Stimulated activated CD4-positive, alpha-beta T cell treated with anti-CD3 and anti-CD28 coated beads, Interleukin-4, amount 100 ng/mL, for 4 hours (primary cell): ENCODE results near the gene CKAP2L.

ENCODE experiments used
- DNase-seq, 2 experiments: peaks; one replicate each; pipeline ENCODE4 v3.0.0-alpha.2; 2020

The CKAP2L gene

GRCh38 chr2:112760149-112760548 is 4.3 kb downstream of the CKAP2L start:
- no peak for DNase-seq

GRCh38 chr2:112758711-112759110 is 5.7 kb downstream of the CKAP2L start:
- no peak for DNase-seq

DNA sequence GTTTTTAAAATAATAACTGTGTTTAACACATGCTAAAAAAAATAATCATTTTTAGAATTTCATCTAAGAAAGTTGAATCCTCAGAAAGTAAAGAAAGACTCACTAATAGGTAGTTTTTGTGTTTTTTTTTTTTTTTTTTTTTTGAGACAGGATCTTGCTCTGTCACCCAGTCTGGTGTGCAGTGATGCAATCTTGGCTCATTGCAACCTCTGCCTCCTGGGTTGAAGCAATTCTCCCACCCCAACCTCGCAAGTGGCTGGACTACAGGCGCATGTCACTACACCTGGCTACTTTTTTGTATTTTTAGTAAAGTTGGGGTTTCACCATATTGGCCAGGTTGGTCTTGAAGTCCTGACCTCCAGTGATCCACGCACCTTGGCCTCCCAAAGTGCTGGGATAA is 7.1 kb downstream of the CKAP2L start:
- no peak for DNase-seq

GRCh38 chr2:112756207-112756606 is 8.2 kb downstream of the CKAP2L start:
- DNase-seq: no peak

DNA sequence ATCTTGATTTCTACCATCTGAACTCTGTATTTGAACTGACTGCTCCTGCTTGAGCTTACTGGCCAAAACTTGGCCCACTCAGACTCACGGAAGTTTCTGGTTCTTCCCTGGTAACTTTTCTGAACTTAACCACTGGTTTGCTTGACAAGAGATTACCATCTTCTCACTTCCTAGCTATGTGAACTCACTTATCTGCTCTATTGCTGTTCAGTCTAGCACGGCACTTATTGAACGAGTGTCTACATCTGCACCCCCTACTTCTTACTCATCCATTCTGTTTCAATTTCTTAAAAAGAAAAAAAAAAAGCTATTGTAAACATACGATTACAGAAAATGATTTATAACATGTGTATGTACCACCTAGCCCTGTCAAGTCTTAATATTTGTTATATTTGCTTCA is 9.0 kb downstream of the CKAP2L start:
- no peak for DNase-seq

GRCh38 chr2:112754564-112754963 is 9.8 kb downstream of the CKAP2L start:
- DNase-seq: no peak

- no peak for DNase-seq
These were observed 11.7 kb downstream of the CKAP2L start for GRCh38 chr2:112752667-112753066.

DNA sequence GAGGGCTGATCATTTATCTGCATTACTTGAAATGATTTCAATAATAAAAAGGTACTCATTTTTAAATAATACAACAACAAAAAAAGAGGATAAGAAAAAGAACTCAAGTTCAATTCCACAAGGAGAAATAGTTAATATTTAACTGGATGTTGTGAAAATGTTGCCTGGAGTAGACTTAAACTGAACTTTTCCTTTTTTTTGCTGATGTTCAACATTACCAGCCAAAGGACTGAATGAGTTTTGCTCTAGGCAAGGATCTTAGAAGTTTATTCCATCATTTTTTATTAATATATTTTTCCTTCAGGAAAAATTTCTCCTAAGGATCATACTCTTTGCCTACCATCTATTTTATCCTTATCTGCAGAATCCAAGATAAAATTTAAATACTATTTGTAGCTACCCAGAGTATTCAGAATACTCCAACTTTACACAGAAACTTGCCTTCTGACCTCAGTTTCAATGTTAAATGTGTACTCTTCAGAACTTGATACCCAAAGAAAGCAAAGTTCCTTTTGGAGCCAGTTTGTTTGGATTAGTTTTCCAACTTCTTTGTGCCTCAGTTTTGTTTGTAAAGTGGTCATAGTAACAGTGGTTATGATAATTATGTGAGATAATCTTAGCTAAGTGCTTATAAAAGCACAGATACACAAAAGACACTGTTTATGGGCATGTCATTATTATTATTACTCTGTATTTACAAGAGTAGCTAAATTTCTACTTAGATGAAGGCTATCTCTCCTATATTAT is 12.8 kb downstream of the CKAP2L start:
- no peak for DNase-seq

DNA sequence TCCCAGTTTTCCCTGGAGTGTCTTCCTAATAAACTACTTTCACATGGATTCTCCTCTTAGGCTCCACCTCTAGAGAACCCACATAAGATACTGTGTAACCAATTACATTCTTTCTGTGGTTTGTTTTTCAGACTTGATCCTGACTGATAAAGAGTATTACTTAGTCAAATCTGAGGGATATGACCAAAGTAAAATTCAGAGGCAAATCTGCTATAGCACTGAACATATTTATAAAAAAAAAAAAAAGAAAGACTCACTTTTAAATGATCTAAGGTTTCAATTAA is 13.9 kb downstream of the CKAP2L start:
- DNase-seq: no peak

DNA sequence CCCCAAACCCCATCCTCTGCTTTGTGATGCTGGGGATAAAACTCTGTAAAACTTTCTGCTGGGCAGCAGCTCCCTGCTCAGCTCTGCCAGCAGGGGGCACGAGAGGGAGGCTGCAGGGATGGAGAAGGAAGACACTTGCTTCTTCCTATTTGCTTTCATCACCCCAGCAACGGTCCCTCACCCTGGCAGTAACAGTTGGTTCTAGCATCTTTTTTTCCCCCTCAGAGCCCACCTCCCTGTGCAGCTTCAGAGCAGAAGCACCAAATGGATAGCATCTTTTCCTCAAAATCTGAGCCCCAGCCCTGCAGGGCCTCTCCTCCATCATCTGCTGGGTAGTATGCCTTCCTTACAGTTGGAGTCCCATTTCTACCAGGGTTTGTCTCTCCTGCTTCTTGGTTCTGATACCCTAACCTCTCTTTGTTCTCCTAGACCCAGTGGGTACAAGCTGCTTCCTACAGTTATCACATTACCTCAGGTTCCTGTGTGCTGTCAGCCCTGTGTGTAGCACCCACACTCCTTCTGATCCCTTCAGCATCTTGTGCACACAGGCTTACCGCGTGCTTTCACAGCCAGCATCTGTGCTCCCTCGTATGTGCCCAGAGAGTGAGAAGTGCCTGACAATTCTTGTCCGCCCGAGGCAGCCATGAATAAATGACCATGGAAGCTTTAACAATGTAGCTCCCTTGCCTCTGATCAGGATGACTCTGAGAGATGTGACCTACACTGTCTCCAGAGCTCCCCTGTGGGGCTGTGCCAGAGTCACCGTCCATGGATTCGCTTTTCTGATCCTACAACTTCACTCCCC is 14.5 kb downstream of the CKAP2L start:
- DNase-seq: peak; percentile 72 to 82

DNA sequence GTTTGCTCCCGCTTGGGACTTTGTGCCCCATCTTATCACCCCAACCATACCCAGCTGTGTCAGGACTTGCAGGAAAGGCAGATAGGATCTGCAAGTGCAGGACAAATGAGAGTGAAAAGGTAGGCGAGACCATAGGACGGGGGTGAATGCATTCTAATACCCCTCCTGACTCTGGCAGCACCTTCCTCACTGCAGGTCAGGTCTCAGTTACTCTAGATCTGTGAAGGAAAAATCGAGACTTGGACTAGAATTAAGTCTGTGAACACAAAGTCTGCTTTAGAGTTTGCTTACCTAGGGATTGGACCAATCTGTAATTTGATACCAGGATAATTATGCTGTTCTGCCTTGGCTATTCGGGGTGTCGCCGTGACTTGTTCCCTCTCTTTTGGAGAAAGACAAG is 23.9 kb downstream of the CKAP2L start:
- no peak for DNase-seq

DNA sequence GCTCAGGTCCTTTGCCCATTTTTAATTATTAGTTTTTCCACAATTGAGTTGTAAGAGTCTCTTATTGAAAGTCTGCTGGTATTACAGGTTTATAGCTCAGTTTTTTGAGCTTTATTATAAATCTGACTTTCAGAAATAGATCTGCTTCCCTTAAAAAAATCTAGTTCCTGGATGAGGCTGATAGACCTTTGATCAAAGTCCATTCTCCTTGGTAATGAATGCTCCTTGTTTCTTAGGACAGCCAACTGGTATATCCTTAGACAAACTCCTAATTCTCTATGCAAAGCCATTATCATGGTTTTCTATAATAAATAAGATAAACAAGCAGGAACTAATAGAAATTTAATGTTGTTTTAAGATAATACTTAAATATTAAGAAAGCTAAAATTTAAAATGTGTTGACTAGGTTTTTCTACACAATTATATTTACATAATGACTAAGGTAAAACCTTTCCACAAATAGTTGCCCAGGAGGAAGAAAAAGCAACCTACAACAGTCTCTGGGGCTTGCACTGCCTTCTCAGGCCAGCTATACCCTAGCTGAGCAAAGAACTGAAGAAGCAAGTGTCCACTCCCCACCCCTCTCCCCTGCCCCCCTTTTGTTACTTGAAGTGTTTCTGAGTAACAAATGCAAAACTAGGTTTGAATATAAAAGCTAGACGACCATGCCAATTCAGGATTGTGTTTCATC is 26.7 kb downstream of the CKAP2L start:
- DNase-seq: no peak

DNA sequence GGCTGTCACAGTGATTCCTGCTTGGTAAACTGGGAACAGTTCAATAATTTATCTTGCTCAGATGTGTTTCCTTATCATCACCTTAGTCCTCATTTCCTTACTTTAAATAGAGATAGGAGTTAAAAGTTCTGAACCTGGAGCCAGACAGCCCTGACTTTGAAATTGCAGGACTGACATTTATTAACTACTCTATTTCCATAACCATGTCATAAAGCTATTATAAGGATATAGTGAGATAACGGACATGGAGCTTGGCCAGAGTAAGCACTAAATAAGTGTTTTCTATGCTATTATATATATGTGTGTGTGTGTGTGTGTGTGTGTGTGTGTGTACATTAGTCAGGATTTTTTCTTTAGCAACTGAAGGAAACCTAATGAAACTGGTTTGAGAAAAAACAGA is 30.5 kb downstream of the CKAP2L start:
- DNase-seq: no peak

DNA sequence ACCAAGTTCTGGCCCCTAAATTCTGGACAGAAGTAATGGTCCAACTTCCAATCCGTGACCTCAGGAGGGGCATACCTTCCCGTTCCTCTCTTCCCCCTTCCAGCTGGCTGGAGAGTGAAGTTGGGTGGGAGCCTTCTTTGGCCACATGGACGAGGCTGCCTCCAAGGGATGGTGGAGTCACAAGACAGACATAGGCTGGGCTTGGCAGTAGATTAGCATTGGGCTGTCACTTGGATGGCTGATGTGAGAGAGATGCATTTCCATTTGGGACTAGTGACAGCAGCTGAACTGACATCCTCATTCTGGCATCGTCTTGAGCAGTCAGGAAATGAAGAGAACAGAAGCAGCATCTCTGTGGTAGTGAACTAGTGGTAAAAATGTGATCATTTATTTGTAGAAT is 31.0 kb downstream of the CKAP2L start:
- DNase-seq: no peak

GRCh38 chr2:112731479-112731878 is 32.9 kb downstream of the CKAP2L start:
- no peak for DNase-seq

GRCh38 chr2:112730791-112731190 is 33.6 kb downstream of the CKAP2L start:
- DNase-seq: no peak

DNA sequence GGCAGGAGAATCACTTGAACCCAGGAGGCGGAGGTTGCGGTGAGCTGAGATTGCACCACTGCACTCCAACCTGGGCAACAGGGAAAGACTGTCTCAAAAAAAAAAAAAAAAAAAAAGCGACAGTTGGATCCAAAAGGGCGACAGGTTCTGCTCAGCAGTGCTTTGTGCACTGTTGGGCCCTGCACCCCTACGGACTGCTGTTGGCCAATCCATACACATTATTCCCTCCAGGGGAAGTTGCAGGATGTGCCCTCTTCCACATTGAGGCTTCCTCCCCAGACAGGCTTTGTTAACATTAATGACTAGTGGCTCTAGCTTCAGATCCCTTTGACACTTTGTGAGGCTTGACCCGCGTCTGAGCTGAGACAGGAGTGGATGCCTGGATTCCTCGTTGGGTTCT is 34.2 kb downstream of the CKAP2L start:
- no peak for DNase-seq

- no peak for DNase-seq
These were observed 35.8 kb downstream of the CKAP2L start for GRCh38 chr2:112728378-112729175.

- no peak for DNase-seq
These were observed 36.4 kb downstream of the CKAP2L start for GRCh38 chr2:112728029-112728362.

DNA sequence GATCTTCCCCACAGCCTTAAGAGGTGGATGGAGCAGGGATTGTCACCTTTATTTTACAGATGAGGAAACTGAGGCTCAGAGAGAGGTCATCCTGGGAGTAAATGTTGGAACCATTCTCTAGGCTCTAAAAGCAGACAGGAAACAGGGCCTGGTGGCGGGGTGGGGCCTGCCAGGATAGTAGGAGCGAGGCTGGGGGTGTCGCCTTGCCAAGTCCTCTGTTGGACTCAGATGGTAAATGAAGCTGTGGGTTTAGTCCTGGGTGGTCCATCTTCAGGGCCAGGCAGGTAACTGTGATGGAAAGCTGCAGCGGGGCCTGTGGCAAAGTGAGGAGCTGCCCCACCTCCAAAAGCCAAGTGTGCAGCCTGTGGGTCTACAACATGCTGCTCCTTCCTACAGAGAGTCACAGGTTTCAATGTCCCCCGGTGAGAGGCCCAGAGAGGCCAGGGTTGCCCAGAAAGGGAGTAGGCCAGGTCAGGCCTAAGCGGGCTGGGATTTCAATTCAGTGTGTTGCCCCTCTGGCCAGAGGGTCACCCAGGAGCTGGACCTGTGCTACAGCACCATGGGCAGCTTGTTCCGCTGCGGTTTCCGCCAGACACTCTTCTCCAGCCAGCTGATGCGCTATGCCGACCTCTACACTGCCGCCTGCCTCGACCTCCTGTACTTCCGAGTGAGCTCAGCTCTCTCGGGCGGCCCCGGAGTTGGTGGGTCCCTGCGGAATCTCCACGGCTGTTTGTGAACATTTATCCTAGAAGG is 37.0 kb downstream of the CKAP2L start:
- DNase-seq: no peak

DNA sequence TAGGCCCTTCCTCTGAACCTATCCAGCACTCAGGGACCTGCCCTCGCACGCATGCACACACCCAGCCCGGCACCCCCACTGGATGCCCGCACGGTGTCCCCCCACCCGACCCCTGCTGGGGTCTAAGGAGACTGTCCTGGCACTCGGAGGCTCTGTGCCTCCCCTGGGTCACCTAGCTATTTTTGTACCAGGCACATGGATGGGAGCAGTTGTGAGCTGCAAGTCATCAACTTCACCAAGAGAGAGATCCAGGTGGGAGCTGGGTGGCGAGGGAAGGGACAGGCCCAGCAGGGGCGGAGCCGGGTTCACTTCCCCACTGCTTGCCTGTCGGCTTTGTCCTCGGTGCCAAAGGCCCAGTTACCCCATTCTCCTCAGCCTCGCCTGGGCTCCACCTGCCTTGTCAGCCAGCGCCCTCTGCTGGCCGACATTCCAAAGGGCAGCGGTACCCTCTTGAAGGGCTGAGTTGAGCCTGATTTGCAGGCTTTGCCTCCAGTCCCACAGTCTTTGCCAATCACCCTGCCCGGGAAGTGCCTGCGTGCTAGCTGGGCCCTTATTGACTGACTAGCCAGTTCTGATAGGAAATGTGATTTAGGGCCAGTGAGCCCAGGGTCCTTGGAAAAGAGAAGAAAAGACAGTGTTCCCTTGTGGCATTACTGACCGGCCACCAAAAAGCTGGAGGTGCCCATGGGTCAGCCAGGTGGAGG is 37.8 kb downstream of the CKAP2L start:
- DNase-seq: peak; percentile 80 to 84
